K562 (cell line): Measurements from ENCODE around the gene GALNT7. TPM values are rescaled to one million over a fixed set of nuclear protein-coding genes. Genes with fewer than 3 reads are reported as not detected.

ENCODE experiments used
- AFF1 ChIP-seq, 2 experiments: fragments of 450-650 bp; IDR thresholded peaks; 2 replicates each; pipeline ENCODE4 v1.6.1; 2018; ENCODE audit warnings: mild to moderate bottlenecking in 2 of 2, low read depth in 1 of 2; ENCODE audit not compliant: partially characterized antibody in 2 of 2
- CBX1 ChIP-seq: sonication (generic); IDR thresholded peaks from 2 replicates; pipeline ENCODE4 v1.6.1; 2016; ENCODE audit warnings: antibody characterized with exemption, low read depth, mild to moderate bottlenecking
- DACH1 ChIP-seq: fragments of 450-650 bp; IDR thresholded peaks from 2 replicates; pipeline ENCODE4 v1.6.1; 2018; ENCODE audit not compliant: partially characterized antibody
- GTF2A2 ChIP-seq: IDR thresholded peaks from 2 replicates; pipeline ENCODE4 v1.6.1; 2016; ENCODE audit warnings: mild to moderate bottlenecking, missing genetic modification characterization, missing compliant biosample characterization
- MEF2D ChIP-seq: conservative IDR thresholded peaks from 2 replicates; pipeline ENCODE4 v1.6.1; 2016; ENCODE audit warnings: low read depth, missing genetic modification characterization, missing compliant biosample characterization
- PHB2 ChIP-seq: fragments of 450-650 bp; IDR thresholded peaks from 2 replicates; pipeline ENCODE4 v1.6.1; 2017; ENCODE audit warnings: low read depth
- POLR2A ChIP-seq: fragments of 450-650 bp; conservative IDR thresholded peaks from 2 replicates; pipeline ENCODE4 v1.6.1; 2016
- SLC30A9 ChIP-seq: fragments of 250-450 bp; sonication (Bioruptor Pico); IDR thresholded peaks from 2 replicates; pipeline ENCODE4 v1.8.0; 2022; ENCODE audit warnings: mild to moderate bottlenecking, moderate library complexity
- SMAD1 ChIP-seq: fragments of 150-350 bp; IDR thresholded peaks from 2 replicates; pipeline ENCODE4 v1.6.1; 2014; ENCODE audit warnings: low read length, low read depth; ENCODE audit not compliant: partially characterized antibody
- TCF3 ChIP-seq: sonication (generic); formaldehyde crosslinking; IDR thresholded peaks from 2 replicates; pipeline ENCODE4 v1.4.0; 2020; ENCODE audit warnings: mild to moderate bottlenecking, missing genetic modification reagents
- ZBTB33 ChIP-seq: sonication (generic); formaldehyde crosslinking; IDR thresholded peaks from 2 replicates; pipeline ENCODE4 v1.8.1; 2023; ENCODE audit warnings: mild to moderate bottlenecking, missing genetic modification reagents
- ZEB2 ChIP-seq: fragments of 450-650 bp; IDR thresholded peaks from 2 replicates; pipeline ENCODE4 v1.6.1; 2016
- ZMIZ1 ChIP-seq, 2 experiments: fragments of 150-350 bp in 1 of 2; IDR thresholded peaks; 2 replicates each; pipeline ENCODE4 v1.6.1; 2012 to 2016; ENCODE audit warnings: low read depth in 2 of 2, low read length in 2 of 2, mild to moderate bottlenecking in 1 of 2, moderate library complexity in 1 of 2
- ZNF140 ChIP-seq: fragments of 250-450 bp; sonication (Bioruptor Pico); IDR thresholded peaks from 2 replicates; pipeline ENCODE4 v1.8.0; 2021; ENCODE audit warnings: moderate library complexity, mild to moderate bottlenecking, inconsistent platforms
- ZNF507 ChIP-seq: conservative IDR thresholded peaks from 2 replicates; pipeline ENCODE4 v1.6.1; 2017; ENCODE audit warnings: missing genetic modification characterization, missing compliant biosample characterization
- ZNF512 ChIP-seq: IDR thresholded peaks from 2 replicates; pipeline ENCODE4 v1.6.1; 2016; ENCODE audit warnings: missing genetic modification characterization, missing compliant biosample characterization
- ZNF76 ChIP-seq: fragments of 250-450 bp; sonication (Bioruptor Pico); IDR thresholded peaks from 2 replicates; pipeline ENCODE4 v1.4.0; 2020; ENCODE audit warnings: mild to moderate bottlenecking, moderate library complexity, borderline replicate concordance
- polyA plus RNA-seq, 8 experiments: library from polyadenylated mRNA; depleted of rRNA in 4 of 8; stranded (reverse) in 5 of 8; unstranded in 3 of 8; fragments of >200 nt; fragmentation: Nextera tagmentation in 2 of 8; fragmentation: Illumina TruSeq in 1 of 8; extraction: Ambion mirVana in 2 of 8; extraction: Trizol in 1 of 8; gene quantifications; 2 replicates each; pipeline versions ENCODE4 v1.2.1 to v1.2.3, GENCODE V29; 2011 to 2014; ENCODE audit warnings: inconsistent platforms in 1 of 8, missing spikeins in 1 of 8
- total RNA-seq, 7 experiments: library from RNA; depleted of rRNA in 6 of 7; stranded (reverse); fragments of >200 nt in 6 of 7; fragmentation: Illumina TruSeq in 2 of 7; extraction: Trizol in 2 of 7; gene quantifications; 2 replicates each; pipeline versions ENCODE4 v1.2.1 to v1.2.3, GENCODE V29; 2011 to 2021; ENCODE audit warnings: low replicate concordance in 1 of 7
- TF ChIP-seq, protein P1 (sequence below): fragments of 450-650 bp; formaldehyde crosslinking; IDR thresholded peaks from 2 replicates; pipeline ENCODE4 v1.4.0; 2020; ENCODE audit warnings: mild to moderate bottlenecking

The GALNT7 gene
- total and polyA plus RNA-seq, 9 of the 15 experiments (the other 6 are each of a cell fraction or from before 2014, with no cell fraction given), result 16.7 to 38.7 (median 31.1) TPM

DNA sequence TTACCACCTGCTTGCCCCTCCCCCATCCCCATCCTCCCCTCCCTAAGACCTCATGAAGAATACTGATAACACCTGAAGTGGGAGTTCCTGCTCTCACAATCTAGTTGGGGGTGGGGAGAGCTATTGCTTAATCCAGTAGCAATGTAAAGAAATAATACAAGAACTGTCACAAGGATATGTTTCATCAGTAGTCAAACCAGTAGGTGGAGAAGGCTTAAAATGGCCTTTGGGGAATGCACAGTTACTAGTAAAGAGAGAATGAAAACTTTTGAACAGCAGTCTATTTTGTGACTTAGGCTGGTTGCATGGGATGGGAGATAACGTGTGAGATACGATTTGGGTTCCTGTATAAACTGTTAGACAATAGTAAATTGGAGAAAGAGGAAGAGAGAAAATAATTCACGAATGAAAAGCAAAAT, 6.0 kb downstream of the GALNT7 start (continued):
- TF ChIP-seq, protein P1, sequence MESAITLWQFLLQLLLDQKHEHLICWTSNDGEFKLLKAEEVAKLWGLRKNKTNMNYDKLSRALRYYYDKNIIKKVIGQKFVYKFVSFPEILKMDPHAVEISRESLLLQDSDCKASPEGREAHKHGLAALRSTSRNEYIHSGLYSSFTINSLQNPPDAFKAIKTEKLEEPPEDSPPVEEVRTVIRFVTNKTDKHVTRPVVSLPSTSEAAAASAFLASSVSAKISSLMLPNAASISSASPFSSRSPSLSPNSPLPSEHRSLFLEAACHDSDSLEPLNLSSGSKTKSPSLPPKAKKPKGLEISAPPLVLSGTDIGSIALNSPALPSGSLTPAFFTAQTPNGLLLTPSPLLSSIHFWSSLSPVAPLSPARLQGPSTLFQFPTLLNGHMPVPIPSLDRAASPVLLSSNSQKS, result no peak
- TF ChIP-seq MEF2D (tag) (no peak), CBX1 (no peak), GTF2A2 (tag) (no peak), ZBTB33 (CRISPR knock-in tag) (no peak), POLR2A (no peak), ZNF507 (tag) (no peak), ZNF76 (CRISPR knock-in tag) (no peak), TCF3 (CRISPR knock-in tag) (peak; percentile 42; the same call in 1 of the 2 replicates), AFF1 (IDR thresholded peaks at IDR 0.05; ENCODE audit: low read depth in 1 of 2, partially characterized antibody in 2 of 2) (no peak), PHB2 (no peak), ZNF140 (CRISPR knock-in tag) (no peak), DACH1 (peak; percentile 54), ZMIZ1 (IDR thresholded peaks at IDR 0.05; ENCODE audit: low read depth in 2 of 2, low read length in 2 of 2) (no peak), SLC30A9 (CRISPR knock-in tag) (no peak), ZNF512 (tag) (no peak), SMAD1 (no peak), ZEB2 (peak; percentile 79)
